Measurements from ENCODE around the gene ZSCAN20.

- no peak for TF ChIP-seq POLR2AphosphoS5 (IDR thresholded peaks at IDR 0.05; ENCODE audit: low read depth)
- no peak for TF ChIP-seq CTCF (conservative IDR thresholded peaks at IDR 0.05; ENCODE audit: low read depth in 2 of 2)
- no peak for TF ChIP-seq EZH2phosphoT487 (IDR thresholded peaks at IDR 0.05; ENCODE audit: unreplicated experiment)
- no peak for TF ChIP-seq CREB1 (CRISPR knock-in tag; IDR thresholded peaks at IDR 0.05; ENCODE audit: low read depth)
Observed at GRCh38 chr1:33462405-33463164, 9.9 kb upstream of the ZSCAN20 start.

All from GM23338 (cell line).